ENCODE measurements around the gene RFX2. TPM values are rescaled to one million over a fixed set of nuclear protein-coding genes. Genes with fewer than 3 reads are reported as not detected.

The RFX2 gene
- polyA plus RNA-seq, 2 of the 4 experiments (the other 2 are of a cell fraction): 3.7 to 3.9 TPM

- DNase-seq (ENCODE audit: low read depth in 1 of 2, low spot score in 1 of 2) (no peak), ATAC-seq (no peak), FAIRE-seq (no peak)
- Histone ChIP-seq H3K4me3 (no peak overlapping the region), H3K4me1 (peaks cover 11% of the 10 kb centered on the region; the same call in 2 of the 3 replicates), H3K27ac (no peak overlapping the region), H3K4me2 (no peak overlapping the region), H3K9me3 (no peaks in the 10 kb centered on the region)
- 92% methylated on average over 2 of the region's 2 CpGs for WGBS (ENCODE audit: missing lambda C conversion rate)
- no peak for TF ChIP-seq ZFP36 (IDR thresholded peaks at IDR 0.05; ENCODE audit: borderline replicate concordance, partially characterized antibody)
- no peak for TF ChIP-seq CBX2 (IDR thresholded peaks at IDR 0.05; ENCODE audit: borderline replicate concordance, low read depth)
- no peak for TF ChIP-seq PHF8 (IDR thresholded peaks at IDR 0.05; ENCODE audit: borderline replicate concordance, low read depth)
- TF ChIP-seq REST (IDR thresholded peaks at IDR 0.05): no peak
- no peak for TF ChIP-seq TP53 (CRISPR knock-in tag; IDR thresholded peaks at IDR 0.05)
- TF ChIP-seq USF2 (IDR thresholded peaks at IDR 0.05): no peak
- TF ChIP-seq ZNF302 (CRISPR knock-in tag; IDR thresholded peaks at IDR 0.05): no peak
- TF ChIP-seq HOXB5 (CRISPR knock-in tag; IDR thresholded peaks at IDR 0.05): no peak
- no peak for TF ChIP-seq KDM1A (IDR thresholded peaks at IDR 0.05; ENCODE audit: low read depth)
- no peak for TF ChIP-seq KDM5A (IDR thresholded peaks at IDR 0.05)
- TF ChIP-seq HOXB13 (CRISPR knock-in tag; IDR thresholded peaks at IDR 0.05; ENCODE audit: low read depth): no peak
- no peak for TF ChIP-seq EHF (CRISPR knock-in tag; IDR thresholded peaks at IDR 0.05)
- TF ChIP-seq MYC (IDR thresholded peaks at IDR 0.05; ENCODE audit: borderline replicate concordance, low read length): no peak
- no peak for TF ChIP-seq GATA3 (IDR thresholded peaks at IDR 0.05; ENCODE audit: borderline replicate concordance)
- TF ChIP-seq BCL3 (IDR thresholded peaks at IDR 0.05): no peak
- TF ChIP-seq CHD2 (IDR thresholded peaks at IDR 0.05; ENCODE audit: low read length, partially characterized antibody): no peak
- no peak for TF ChIP-seq E2F6 (IDR thresholded peaks at IDR 0.05; ENCODE audit: borderline replicate concordance, low read depth)
- TF ChIP-seq HOXA7 (CRISPR knock-in tag; IDR thresholded peaks at IDR 0.05): no peak
- TF ChIP-seq, protein P1, sequence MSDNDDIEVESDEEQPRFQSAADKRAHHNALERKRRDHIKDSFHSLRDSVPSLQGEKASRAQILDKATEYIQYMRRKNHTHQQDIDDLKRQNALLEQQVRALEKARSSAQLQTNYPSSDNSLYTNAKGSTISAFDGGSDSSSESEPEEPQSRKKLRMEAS (IDR thresholded peaks at IDR 0.05): no peak
- no peak for TF ChIP-seq TFCP2L1 (CRISPR knock-in tag; IDR thresholded peaks at IDR 0.05)
- CTCF ChIA-PET: interaction anchor here (0.6 to 1.9 kb wide), 4 partner anchors 9 to 51 kb away, joined by 3 to 6 read pairs (median 4); no protein-coding TSS in a partner anchor
- POLR2A ChIA-PET: no interaction called here
Observed at GRCh38 chr19:6099599-6099998, 10.7 kb downstream of the RFX2 start.

- no peak for FAIRE-seq
- H3K27ac ChIP-seq: no peak overlapping the region
- CTCF ChIA-PET: interaction anchor here (1.7 to 1.9 kb wide), 2 partner anchors 9 to 27 kb away, joined by 5 to 6 read pairs; no protein-coding TSS in a partner anchor
- ATAC-seq: no peak
- H3K4me1 ChIP-seq: peaks cover 11% of the 10 kb centered on the region; the same call in 2 of the 3 replicates
- no peak overlapping the region for H3K4me2 ChIP-seq
- 86% methylated on average over 4 of the region's 4 CpGs for WGBS (ENCODE audit: missing lambda C conversion rate)
- TF ChIP-seq BCL3 (IDR thresholded peaks at IDR 0.05) (no peak), PHF8 (IDR thresholded peaks at IDR 0.05; ENCODE audit: borderline replicate concordance, low read depth) (no peak), TP53 (CRISPR knock-in tag; IDR thresholded peaks at IDR 0.05) (no peak)
- POLR2A ChIA-PET: no interaction called here
- H3K4me3 ChIP-seq: no peak overlapping the region
- no peaks in the 10 kb centered on the region for H3K9me3 ChIP-seq
- DNase-seq (ENCODE audit: low read depth in 1 of 2, low spot score in 1 of 2): no peak
Observed at GRCh38 chr19:6099033-6099432, 11.3 kb downstream of the RFX2 start.
